Chondrocyte (in vitro differentiated cells): ENCODE results near the gene RGS9BP. TPM values are rescaled to one million over a fixed set of nuclear protein-coding genes. Genes with fewer than 3 reads are reported as not detected.
"Not testable (repeated sequence)": the region's sequence is repeated elsewhere in the genome, so short reads cannot be mapped to it uniquely, and the experiment has no call there.

Source experiments
- DNase-seq: peaks from one replicate; pipeline ENCODE4 v3.0.0; 2021; ENCODE audit warnings: mixed read lengths, low spot score
- H3K27ac Mint-ChIP-seq: one replicate; pipeline ENCODE4 v1.8.0; 2021; ENCODE audit warnings: mild to moderate bottlenecking, moderate library complexity, mixed read lengths; ENCODE audit not compliant: unreplicated experiment
- H3K27me3 Mint-ChIP-seq: 2 replicates; pipeline ENCODE4 v1.8.0; 2021; ENCODE audit warnings: low read depth, mixed read lengths
- H3K36me3 Mint-ChIP-seq: 2 replicates; pipeline ENCODE4 v1.8.0; 2021; ENCODE audit warnings: low read depth, mixed read lengths
- H3K4me1 Mint-ChIP-seq: 2 replicates; pipeline ENCODE4 v1.8.0; 2021; ENCODE audit warnings: low read depth, mild to moderate bottlenecking, mixed read lengths
- H3K4me3 Mint-ChIP-seq: one replicate; pipeline ENCODE4 v1.8.0; 2021; ENCODE audit warnings: mild to moderate bottlenecking, moderate library complexity, mixed read lengths; ENCODE audit not compliant: unreplicated experiment
- H3K9me3 Mint-ChIP-seq: 2 replicates; pipeline ENCODE4 v1.8.0; 2021; ENCODE audit warnings: low read depth, mixed read lengths
- total RNA-seq: library from RNA; stranded (reverse); gene quantifications from 3 replicates; pipeline ENCODE4 v1.2.1, GENCODE V29; 2021
- TF ChIP-seq, protein P1 (sequence below): fragments of 200-600 bp; sonication (generic); IDR thresholded peaks from 2 replicates; pipeline ENCODE4 v1.5.0; 2021; ENCODE audit warnings: antibody characterized with exemption, mild to moderate bottlenecking, moderate library complexity

RGS9BP gene
- total RNA-seq, 1 donor from 2014 or later: 0.90 TPM

DNA sequence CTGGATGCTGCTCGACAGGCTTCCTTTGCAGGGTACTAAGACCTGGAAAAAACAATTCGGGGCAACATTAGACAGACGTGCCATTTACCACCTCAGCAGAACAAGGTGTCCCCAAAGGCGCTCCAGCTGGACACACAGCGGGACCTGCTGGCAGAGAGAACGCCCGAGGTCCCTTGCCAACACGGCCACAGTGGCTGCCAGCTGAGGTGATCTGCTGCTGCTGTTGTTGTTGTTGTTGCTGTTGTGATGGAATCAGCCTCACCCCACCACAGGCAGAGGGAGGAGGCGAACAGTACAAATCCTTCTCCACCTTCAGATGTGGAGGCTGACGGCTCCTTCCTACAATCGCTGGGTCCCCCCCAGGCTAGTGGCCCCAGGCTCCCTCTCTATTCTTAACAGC is 25.9 kb upstream of the RGS9BP start:
- Mint-ChIP-seq H3K27me3 (no peaks in the 10 kb centered on the region), H3K4me1 (peaks cover 9% of the 10 kb centered on the region), H3K36me3 (peaks cover 8% of the 10 kb centered on the region), H3K4me3 (no peak overlapping the region), H3K9me3 (no peaks in the 10 kb centered on the region), H3K27ac (no peak overlapping the region)
- TF ChIP-seq, protein P1, sequence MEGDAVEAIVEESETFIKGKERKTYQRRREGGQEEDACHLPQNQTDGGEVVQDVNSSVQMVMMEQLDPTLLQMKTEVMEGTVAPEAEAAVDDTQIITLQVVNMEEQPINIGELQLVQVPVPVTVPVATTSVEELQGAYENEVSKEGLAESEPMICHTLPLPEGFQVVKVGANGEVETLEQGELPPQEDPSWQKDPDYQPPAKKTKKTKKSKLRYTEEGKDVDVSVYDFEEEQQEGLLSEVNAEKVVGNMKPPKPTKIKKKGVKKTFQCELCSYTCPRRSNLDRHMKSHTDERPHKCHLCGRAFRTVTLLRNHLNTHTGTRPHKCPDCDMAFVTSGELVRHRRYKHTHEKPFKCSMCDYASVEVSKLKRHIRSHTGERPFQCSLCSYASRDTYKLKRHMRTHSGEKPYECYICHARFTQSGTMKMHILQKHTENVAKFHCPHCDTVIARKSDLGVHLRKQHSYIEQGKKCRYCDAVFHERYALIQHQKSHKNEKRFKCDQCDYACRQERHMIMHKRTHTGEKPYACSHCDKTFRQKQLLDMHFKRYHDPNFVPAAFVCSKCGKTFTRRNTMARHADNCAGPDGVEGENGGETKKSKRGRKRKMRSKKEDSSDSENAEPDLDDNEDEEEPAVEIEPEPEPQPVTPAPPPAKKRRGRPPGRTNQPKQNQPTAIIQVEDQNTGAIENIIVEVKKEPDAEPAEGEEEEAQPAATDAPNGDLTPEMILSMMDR: no peak
- DNase-seq: no peak

DNA sequence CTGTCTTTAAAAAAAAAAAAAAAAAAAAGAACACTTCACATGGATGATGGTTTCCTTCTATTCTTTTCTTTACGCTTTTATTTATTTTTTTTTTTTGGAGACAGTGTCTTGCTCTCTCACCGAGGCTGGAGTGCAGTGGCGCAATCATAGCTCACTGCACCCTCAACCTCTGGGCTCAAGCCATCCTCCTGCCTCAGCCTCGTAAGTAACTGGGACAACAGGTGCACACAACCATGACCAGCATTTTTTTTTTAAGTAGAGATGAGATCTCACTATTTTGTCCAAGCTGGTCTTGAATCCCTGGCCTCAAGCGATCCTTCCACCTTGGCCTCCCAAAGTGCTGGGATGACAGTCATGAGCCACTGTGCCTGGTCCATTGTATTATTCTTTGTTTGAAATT is 25.0 kb upstream of the RGS9BP start:
- no peak overlapping the region for H3K4me3 Mint-ChIP-seq

GRCh38 chr19:32651729-32652140 is 23.9 kb upstream of the RGS9BP start:
- H3K27ac Mint-ChIP-seq: no peak overlapping the region
- H3K27me3 Mint-ChIP-seq: no peaks in the 10 kb centered on the region
- DNase-seq: no peak
- no peak overlapping the region for H3K4me3 Mint-ChIP-seq
- no peaks in the 10 kb centered on the region for H3K9me3 Mint-ChIP-seq
- TF ChIP-seq, protein P1: no peak
- H3K4me1 Mint-ChIP-seq: peaks cover 9% of the 10 kb centered on the region
- peaks cover 6% of the 10 kb centered on the region for H3K36me3 Mint-ChIP-seq

More for the DNA sequence above, 25.0 kb upstream of the RGS9BP start:
- no peaks in the 10 kb centered on the region for H3K27me3 Mint-ChIP-seq
- peaks cover 9% of the 10 kb centered on the region for H3K4me1 Mint-ChIP-seq
- TF ChIP-seq, protein P1: no peak
- H3K27ac Mint-ChIP-seq: no peak overlapping the region
- no peak for DNase-seq
- H3K36me3 Mint-ChIP-seq: peaks cover 8% of the 10 kb centered on the region
- H3K9me3 Mint-ChIP-seq: no peaks in the 10 kb centered on the region

DNA sequence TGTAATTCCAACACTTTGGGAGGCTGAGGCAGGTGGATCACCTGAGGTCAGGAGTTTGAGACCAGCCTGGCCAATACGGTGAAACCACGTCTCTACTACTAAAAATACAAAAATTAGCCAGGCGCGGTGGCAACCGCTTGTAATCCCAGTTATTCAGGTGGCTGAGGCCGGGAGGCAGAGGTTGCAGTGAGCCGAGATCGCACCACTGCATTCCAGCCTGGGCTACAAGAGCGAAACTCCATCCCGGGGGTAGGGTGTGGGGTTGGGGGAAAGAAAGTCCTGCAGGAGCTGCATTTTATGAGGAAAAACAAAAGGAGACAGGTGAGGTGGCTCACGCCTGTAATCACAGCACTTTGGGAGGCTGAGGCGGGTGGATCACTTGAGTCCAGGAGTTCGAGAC is 23.3 kb upstream of the RGS9BP start:
- not testable (repeated sequence) for H3K9me3 Mint-ChIP-seq, H3K27ac Mint-ChIP-seq, DNase-seq, H3K4me1 Mint-ChIP-seq, H3K4me3 Mint-ChIP-seq, H3K36me3 Mint-ChIP-seq, H3K27me3 Mint-ChIP-seq

DNA sequence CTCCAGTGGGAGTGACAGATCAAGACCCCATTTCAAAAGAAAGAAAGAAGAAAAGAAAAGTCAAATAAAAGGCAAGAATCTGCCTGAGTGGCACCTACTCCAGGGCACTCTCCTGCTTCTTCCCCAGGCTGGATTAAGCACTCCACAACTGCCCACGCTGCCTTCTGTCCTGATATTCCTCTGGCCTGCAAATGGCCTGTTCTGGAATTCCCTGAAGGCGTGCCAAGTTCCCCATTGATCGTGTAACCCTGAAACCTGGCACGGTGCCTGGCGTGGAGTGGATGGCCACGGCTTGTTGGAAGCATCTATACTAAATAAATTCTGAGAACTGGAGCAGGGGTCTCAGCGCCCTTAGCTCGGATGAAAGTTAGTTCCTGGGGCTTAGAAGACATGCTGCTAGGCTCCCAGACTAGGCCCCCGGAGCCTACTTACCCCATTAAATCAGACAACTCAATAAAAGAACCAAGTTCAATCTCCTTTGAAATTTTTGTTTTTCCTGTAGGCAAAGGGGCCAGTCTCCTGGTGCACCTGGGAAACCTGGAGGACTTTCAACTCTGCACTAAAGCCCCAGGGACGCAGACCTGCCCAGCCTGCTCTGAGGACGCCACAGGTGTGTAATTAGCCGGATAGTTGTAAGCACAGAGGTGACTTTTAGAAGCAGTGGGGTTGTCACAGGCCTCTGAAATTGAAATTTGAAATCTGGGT is 22.6 kb upstream of the RGS9BP start:
- no peak overlapping the region for H3K27ac Mint-ChIP-seq
- no peaks in the 10 kb centered on the region for H3K9me3 Mint-ChIP-seq
- H3K36me3 Mint-ChIP-seq: peaks cover 4% of the 10 kb centered on the region
- TF ChIP-seq, protein P1: no peak
- peaks cover 9% of the 10 kb centered on the region for H3K4me1 Mint-ChIP-seq
- no peak for DNase-seq
- no peak overlapping the region for H3K4me3 Mint-ChIP-seq
- H3K27me3 Mint-ChIP-seq: no peaks in the 10 kb centered on the region

DNA sequence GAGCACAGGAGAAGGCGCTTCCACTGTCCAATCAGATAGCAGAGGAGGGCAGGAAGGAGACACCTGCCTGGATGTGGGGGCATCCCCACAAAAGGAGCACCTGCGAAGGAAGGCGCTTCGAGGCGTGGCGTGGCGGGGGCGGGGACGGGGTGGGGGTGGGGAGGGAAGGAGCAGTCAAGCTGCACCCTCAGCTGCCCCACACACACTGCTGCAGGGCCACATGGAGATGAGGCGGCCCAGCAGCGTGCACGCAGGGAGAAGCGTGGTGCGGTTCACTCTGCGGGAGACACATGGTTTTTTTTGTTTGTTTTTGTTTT is 22.1 kb upstream of the RGS9BP start:
- Mint-ChIP-seq H3K27ac (no peak overlapping the region), H3K9me3 (no peaks in the 10 kb centered on the region), H3K36me3 (peaks cover 2% of the 10 kb centered on the region), H3K4me3 (no peak overlapping the region), H3K4me1 (peaks cover 9% of the 10 kb centered on the region), H3K27me3 (no peaks in the 10 kb centered on the region)
- DNase-seq: no peak
- TF ChIP-seq, protein P1: no peak

DNA sequence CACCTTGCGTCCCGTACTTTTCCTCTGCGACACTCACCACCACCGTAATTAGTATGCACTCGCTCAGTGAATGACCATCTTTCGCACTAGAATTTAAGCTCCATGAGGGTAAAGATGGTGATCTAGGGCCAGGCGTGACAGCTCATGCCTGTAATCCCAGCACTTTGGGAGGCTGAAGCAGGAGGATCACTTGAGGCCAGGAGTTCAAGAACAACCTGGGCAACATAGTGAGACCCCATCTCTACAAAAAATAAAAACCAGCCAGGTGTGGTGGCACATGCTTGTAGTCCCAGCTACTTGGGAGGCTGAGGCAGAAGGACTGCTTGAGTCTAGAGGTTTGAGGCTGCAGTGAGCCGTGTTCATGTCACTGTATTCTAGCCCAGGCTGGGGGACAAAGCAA is 19.3 kb upstream of the RGS9BP start:
- H3K27ac Mint-ChIP-seq, H3K4me3 Mint-ChIP-seq, H3K4me1 Mint-ChIP-seq, H3K9me3 Mint-ChIP-seq, H3K27me3 Mint-ChIP-seq, H3K36me3 Mint-ChIP-seq, DNase-seq: not testable (repeated sequence)
